HL-60 (cell line): Measurements from ENCODE around the gene CHMP4B.

Experiments
- CTCF ChIP-seq: IDR thresholded peaks from one replicate; pipeline ENCODE4 v1.5.1; 2011; ENCODE audit warnings: low read length, control low read depth, inconsistent platforms; ENCODE audit not compliant: insufficient read depth
- SPI1 ChIP-seq: IDR thresholded peaks from 2 replicates; pipeline ENCODE4 v1.6.1; 2012; ENCODE audit warnings: low read depth, mild to moderate bottlenecking, borderline replicate concordance
- TF ChIP-seq, protein P1 (sequence below): IDR thresholded peaks from 2 replicates; pipeline ENCODE4 v1.6.1; 2012; ENCODE audit warnings: low read depth; ENCODE audit not compliant: insufficient replicate concordance

- TF ChIP-seq CTCF (no peak), SPI1 (no peak)
- TF ChIP-seq, protein P1, sequence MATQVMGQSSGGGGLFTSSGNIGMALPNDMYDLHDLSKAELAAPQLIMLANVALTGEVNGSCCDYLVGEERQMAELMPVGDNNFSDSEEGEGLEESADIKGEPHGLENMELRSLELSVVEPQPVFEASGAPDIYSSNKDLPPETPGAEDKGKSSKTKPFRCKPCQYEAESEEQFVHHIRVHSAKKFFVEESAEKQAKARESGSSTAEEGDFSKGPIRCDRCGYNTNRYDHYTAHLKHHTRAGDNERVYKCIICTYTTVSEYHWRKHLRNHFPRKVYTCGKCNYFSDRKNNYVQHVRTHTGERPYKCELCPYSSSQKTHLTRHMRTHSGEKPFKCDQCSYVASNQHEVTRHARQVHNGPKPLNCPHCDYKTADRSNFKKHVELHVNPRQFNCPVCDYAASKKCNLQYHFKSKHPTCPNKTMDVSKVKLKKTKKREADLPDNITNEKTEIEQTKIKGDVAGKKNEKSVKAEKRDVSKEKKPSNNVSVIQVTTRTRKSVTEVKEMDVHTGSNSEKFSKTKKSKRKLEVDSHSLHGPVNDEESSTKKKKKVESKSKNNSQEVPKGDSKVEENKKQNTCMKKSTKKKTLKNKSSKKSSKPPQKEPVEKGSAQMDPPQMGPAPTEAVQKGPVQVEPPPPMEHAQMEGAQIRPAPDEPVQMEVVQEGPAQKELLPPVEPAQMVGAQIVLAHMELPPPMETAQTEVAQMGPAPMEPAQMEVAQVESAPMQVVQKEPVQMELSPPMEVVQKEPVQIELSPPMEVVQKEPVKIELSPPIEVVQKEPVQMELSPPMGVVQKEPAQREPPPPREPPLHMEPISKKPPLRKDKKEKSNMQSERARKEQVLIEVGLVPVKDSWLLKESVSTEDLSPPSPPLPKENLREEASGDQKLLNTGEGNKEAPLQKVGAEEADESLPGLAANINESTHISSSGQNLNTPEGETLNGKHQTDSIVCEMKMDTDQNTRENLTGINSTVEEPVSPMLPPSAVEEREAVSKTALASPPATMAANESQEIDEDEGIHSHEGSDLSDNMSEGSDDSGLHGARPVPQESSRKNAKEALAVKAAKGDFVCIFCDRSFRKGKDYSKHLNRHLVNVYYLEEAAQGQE, result no peak
Measured at GRCh38 chr20:33838035-33838864, 27.1 kb downstream of the CHMP4B start.
